Naive thymus-derived CD8-positive, alpha-beta T cell (primary cell): ENCODE measurements around the gene AHR. TPM values are rescaled to one million over a fixed set of nuclear protein-coding genes. Genes with fewer than 3 reads are reported as not detected.

Experiments used
- ATAC-seq, 2 donors: fragments of 150-1000 bp; cut with Tn5 transposase in 1 of 2; sonication (Bioruptor Pico), chemical (Tn5 transposase) in 1 of 2; 1 replicate in 1 of 2; 2 replicates in 1 of 2; pipeline ENCODE4 v1.10.0; 2021; ENCODE audit warnings: mild to moderate bottlenecking in 2 of 2, moderate library complexity in 2 of 2
- POLR2A ChIA-PET: fragments of 350-600 bp; sonication (Branson Sonifier 250); formaldehyde crosslinking; loops from one replicate; lab custom pipeline; 2021; ENCODE audit warnings: antibody characterized with exemption; lab: Charles Lee
- DNase-seq, 10 donors: peaks; one replicate each; pipeline versions ENCODE4 v3.0.0 to v3.0.0-alpha.2; 2020 to 2022
- H3K27ac Mint-ChIP-seq, 10 donors: one replicate each; pipeline ENCODE4 v1.8.0; 2020 to 2022; ENCODE audit warnings: mild to moderate bottlenecking in 10 of 10, mixed read lengths in 10 of 10, moderate library complexity in 4 of 10, inconsistent platforms in 1 of 10
- H3K27me3 Mint-ChIP-seq, 5 donors: one replicate each; pipeline ENCODE4 v1.8.0; 2021 to 2022; ENCODE audit warnings: mixed read lengths in 5 of 5
- H3K36me3 Mint-ChIP-seq, 3 donors: one replicate each; pipeline ENCODE4 v1.8.0; 2020 to 2022; ENCODE audit warnings: mixed read lengths in 3 of 3, mild to moderate bottlenecking in 2 of 3, inconsistent platforms in 1 of 3
- H3K4me1 Mint-ChIP-seq, 4 donors: one replicate each; pipeline ENCODE4 v1.8.0; 2021 to 2022; ENCODE audit warnings: mixed read lengths in 4 of 4
- H3K4me3 Mint-ChIP-seq, 10 donors: one replicate each; pipeline ENCODE4 v1.8.0; 2020 to 2022; ENCODE audit warnings: mild to moderate bottlenecking in 10 of 10, mixed read lengths in 10 of 10, moderate library complexity in 6 of 10, inconsistent platforms in 1 of 10
- H3K9me3 Mint-ChIP-seq, 9 donors: one replicate each; pipeline ENCODE4 v1.8.0; 2020 to 2022; ENCODE audit warnings: mixed read lengths in 9 of 9, mild to moderate bottlenecking in 3 of 9, inconsistent platforms in 1 of 9, moderate library complexity in 1 of 9
- polyA plus RNA-seq, 3 donors: library from polyadenylated mRNA; unstranded; fragments of 300-500 nt; fragmentation: Illumina TruSeq; gene quantifications; one replicate each; pipeline ENCODE4 v1.2.3, GENCODE V29; 2021
- total RNA-seq, 8 experiments: library from RNA in 2 of 8; stranded (reverse) in 2 of 8; gene quantifications; one replicate each; pipeline ENCODE4 v1.2.3 and lab custom pipeline; 2021 to 2026

The AHR gene
- total RNA-seq (10 to 100 TPM; 13.5 to 14.2 TPM), polyA plus RNA-seq (1 to 10 TPM; 2.2 to 3.5 (median 3.3) TPM), total RNA-seq (lab: John Stamatoyannopoulos, UW) (19.8 to 188 (median 76.5) reads per million in 6 experiments)

DNA sequence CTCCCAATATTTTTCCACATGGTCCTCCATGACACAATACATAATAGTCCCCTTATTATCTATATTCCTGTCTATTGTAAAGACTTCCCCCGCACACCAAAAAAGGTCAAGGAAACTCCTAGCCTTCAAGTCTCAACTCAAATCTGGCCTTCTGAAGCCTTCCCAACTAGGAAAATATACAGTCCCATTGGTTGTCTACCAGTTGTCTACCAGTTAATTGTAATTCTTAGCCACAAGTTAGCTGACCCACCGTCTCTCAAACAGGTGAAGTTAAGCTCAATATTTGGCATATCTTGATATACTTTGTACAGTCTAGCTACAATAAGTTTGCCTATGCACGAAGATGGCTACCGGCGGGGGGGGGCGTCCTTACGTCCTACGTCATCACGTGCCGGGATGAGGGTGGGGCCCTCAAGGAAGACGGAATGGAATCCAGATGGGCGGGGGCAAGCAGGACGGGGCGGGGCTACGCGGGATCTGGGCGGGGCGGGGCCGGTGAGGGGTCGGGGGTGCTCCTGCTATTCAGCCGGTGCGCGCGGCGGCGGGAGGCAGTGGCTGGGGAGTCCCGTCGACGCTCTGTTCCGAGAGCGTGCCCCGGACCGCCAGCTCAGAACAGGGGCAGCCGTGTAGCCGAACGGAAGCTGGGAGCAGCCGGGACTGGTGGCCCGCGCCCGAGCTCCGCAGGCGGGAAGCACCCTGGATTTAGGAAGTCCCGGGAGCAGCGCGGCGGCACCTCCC is at the start of gene AHR:
Gene AHR (plus strand): TSS at position 551 of the 738 bp plus-strand sequence. CDS start 613 bp downstream, outside the sequence.
- H3K4me1 Mint-ChIP-seq: peaks cover 19 to 43% (median 27%) of the 10 kb centered on the region in 4 donors

DNA sequence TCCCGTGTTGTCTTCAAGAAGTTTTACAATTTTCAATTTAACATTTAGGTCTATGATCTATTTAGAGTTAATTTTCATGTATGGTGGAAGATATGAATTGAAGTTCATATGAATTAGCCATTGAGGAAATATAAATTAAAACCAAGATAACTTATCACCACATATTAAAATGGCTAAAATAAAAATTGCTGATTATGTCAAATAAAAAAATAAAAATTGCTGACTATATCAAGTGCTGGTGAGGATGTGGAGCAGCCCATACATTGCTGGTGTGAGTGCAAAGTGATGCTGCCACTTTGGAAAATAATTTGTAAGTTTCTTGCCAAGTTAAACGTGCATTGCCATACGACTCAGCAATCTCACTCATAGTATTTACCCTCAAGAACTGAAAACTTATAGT is 44.6 kb upstream of the AHR start:
- DNase-seq (no peak), ATAC-seq (no peak)
- no peak overlapping the region for H3K27ac Mint-ChIP-seq
- no peaks in the 10 kb centered on the region for H3K27me3 Mint-ChIP-seq
- peaks cover 0 to 8% (median 5%) of the 10 kb centered on the region in 3 donors for H3K36me3 Mint-ChIP-seq
- H3K4me3 Mint-ChIP-seq: no peak overlapping the region
- no peaks in the 10 kb centered on the region for H3K4me1 Mint-ChIP-seq
- POLR2A ChIA-PET: no interaction called here
- peaks cover 0 to 6% (median 0%) of the 10 kb centered on the region in 9 donors for H3K9me3 Mint-ChIP-seq

More for the DNA sequence above, at the start of gene AHR:
- POLR2A ChIA-PET: interaction anchor here (0.7 to 1.0 kb wide), 2 partner anchors 71 to 194 kb away, joined by 3 to 4 read pairs; no protein-coding TSS in a partner anchor
- H3K9me3 Mint-ChIP-seq: peaks cover 0 to 13% (median 0%) of the 10 kb centered on the region in 9 donors
- H3K4me3 Mint-ChIP-seq: peak within 1 kb of the TSS; percentile 88 to 100 (median 94)
- peak within 1 kb of the TSS; percentile 83 to 97 (median 94) for H3K27ac Mint-ChIP-seq
- H3K27me3 Mint-ChIP-seq: no peaks in the 10 kb centered on the region
- H3K36me3 Mint-ChIP-seq: no peaks in the 10 kb centered on the region
- DNase-seq (peak; percentile 75 to 92 (median 81)), ATAC-seq (peak; percentile 77)

DNA sequence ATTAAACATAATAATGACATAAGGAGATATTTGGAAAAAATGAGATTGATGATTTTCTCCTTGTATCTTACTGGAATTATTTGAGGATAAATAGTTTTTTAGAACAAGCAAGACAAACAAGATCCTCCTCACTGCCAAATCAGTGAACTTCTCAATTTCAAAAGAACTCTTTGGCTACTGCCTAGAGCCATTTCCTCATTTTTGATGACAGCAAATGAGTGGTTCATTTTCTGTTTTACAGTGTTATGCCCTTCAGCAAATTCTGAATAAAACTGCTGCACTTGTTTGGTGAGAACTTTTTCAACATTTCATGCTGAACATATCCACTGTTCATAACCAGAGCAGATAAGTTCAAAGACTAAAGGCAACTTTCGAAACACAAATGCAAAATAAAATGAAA is 42.5 kb upstream of the AHR start:
- POLR2A ChIA-PET: no interaction called here
- no peak overlapping the region for H3K27ac Mint-ChIP-seq
- no peaks in the 10 kb centered on the region for H3K27me3 Mint-ChIP-seq
- no peak overlapping the region for H3K4me3 Mint-ChIP-seq
- DNase-seq (no peak), ATAC-seq (no peak)
- H3K9me3 Mint-ChIP-seq: peaks cover 0 to 6% (median 0%) of the 10 kb centered on the region in 9 donors
- peaks cover 0 to 8% (median 5%) of the 10 kb centered on the region in 3 donors for H3K36me3 Mint-ChIP-seq
- H3K4me1 Mint-ChIP-seq: peaks cover 0 to 3% (median 0%) of the 10 kb centered on the region in 4 donors

DNA sequence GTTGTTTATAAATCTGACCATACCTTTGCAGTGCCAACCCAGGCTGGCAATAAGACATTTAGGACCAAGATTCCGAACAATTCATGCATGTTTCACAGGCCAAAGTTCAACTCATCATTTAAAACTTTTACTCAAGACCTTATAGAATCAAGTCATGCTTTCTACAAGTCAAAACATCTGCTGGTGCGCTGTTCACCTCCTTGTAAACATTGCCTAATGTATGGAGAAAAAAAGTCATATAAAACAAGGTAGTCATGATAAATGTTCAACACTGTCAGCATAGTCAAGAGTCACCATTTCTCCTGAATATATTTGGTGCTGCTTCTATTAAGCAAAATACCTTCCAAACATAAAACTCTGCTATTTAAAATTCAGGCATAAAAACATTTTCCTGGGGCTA is 42.1 kb upstream of the AHR start:
- H3K36me3 Mint-ChIP-seq: peaks cover 0 to 8% (median 5%) of the 10 kb centered on the region in 3 donors
- ATAC-seq (no peak), DNase-seq (no peak)
- H3K4me1 Mint-ChIP-seq: peaks cover 0 to 6% (median 0%) of the 10 kb centered on the region in 4 donors
- H3K27me3 Mint-ChIP-seq: no peaks in the 10 kb centered on the region
- POLR2A ChIA-PET: no interaction called here
- no peak overlapping the region for H3K27ac Mint-ChIP-seq
- H3K9me3 Mint-ChIP-seq: peaks cover 0 to 6% (median 0%) of the 10 kb centered on the region in 9 donors
- H3K4me3 Mint-ChIP-seq: no peak overlapping the region

DNA sequence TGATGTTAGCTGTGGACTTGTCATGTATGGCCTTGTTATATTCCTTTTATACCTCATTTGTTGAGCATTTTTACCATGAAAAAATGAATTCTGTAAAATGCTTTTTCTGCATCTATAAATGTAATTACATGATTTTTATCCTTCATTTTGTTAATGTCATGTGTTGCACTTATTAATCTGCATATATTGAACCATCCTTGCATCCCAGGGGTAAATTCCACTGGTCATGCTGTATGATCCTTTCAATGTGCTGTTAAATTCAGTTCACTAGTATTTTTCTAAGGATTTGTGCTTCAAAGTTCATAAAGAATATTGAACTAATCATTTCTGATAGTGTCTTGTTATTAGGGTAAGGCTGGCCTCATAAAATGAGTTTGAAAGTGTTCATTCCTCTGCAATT is 31.9 kb upstream of the AHR start:
- Mint-ChIP-seq H3K27me3 (no peaks in the 10 kb centered on the region), H3K4me1 (peaks cover 0 to under 1% (median 0%) of the 10 kb centered on the region in 4 donors), H3K36me3 (peaks cover 0 to 35% (median 32%) of the 10 kb centered on the region in 3 donors), H3K9me3 (peaks cover 19 to 54% (median 44%) of the 10 kb centered on the region in 9 donors), H3K27ac (no peak overlapping the region), H3K4me3 (no peak overlapping the region)
- no peak for ATAC-seq
- POLR2A ChIA-PET: no interaction called here
- DNase-seq: no peak

DNA sequence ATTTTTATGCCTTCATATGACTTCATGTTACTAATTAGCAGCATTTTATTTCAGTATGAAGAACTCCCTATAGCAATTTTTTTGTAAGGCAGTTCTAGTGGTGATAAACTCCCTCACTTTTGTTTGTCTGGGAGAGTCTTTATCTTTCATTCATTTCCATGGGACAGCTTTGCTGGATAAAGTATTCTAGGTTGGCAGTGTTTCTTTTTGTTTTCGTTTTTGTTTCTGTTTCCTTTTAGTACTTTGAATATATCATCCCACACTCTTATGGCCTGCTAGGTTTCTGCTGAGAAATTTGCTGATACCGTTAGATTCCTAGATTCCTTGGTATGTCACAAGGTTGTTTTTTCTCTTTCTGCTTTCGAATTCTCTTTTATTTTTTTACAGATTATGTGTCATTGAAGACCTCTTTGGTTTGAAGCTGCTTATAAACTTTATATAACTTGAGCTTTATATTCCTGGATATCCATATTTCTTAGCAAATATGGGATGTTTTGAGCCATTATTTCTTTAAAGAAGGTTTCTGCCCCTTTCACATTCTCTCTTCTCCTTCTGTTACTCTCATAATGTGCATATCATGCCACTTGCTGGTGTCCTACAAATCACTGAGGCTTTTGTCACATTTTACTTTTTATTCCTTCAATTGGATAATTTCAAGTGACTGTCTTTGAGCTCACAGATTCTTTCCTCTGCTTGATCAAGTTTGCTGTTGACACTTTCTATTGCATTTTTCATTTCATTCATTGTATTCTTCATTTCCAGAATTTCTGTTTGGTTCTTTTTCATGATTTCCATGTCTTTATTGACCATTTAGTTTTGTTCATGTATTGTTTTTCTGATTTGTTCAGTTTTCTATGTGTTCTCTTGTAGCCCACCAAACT is 28.9 kb upstream of the AHR start:
- POLR2A ChIA-PET: no interaction called here

DNA sequence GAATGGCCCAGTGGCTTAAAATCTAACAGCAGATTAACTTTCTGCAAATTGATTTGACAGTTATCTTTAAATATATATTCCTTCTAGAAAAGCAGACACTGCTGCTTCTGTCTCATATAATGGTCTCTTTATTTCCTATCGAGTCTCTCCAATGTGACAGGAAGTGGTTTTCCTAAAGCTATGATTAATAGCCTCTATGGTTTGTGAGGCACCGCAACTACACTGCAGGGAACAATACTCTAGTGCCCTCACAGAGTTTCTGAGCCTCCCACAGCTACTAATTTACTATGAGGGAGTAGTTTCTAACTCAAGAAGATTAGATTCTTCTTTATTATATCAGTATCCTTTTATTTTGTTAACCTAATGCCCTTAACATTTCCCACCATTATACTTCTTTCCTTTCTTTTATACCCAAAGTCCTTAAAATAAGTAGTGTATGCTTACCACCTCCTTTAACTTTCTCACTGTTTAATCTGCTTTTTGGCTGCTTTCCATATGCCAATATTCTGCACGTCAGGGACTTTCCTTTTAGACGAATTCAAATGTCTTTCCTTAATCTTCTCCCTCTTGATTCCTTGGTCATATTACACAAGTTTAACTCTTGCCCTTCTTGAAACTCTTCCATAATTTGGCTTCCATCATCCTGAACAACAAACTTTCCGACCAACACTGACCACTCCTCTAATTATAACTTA is 23.8 kb upstream of the AHR start:
- no peak for DNase-seq
- H3K27me3 Mint-ChIP-seq: no peaks in the 10 kb centered on the region
- peaks cover 5 to 18% (median 11%) of the 10 kb centered on the region in 4 donors for H3K4me1 Mint-ChIP-seq
- POLR2A ChIA-PET: no interaction called here
- peaks cover 3 to 18% (median 13%) of the 10 kb centered on the region in 9 donors for H3K9me3 Mint-ChIP-seq
- no peak overlapping the region for H3K4me3 Mint-ChIP-seq
- H3K36me3 Mint-ChIP-seq: peaks cover 0 to 11% (median 4%) of the 10 kb centered on the region in 3 donors
- ATAC-seq: peak in 1 of 2 donors; percentile 44
- H3K27ac Mint-ChIP-seq: no peak overlapping the region

More for the DNA sequence above, 28.9 kb upstream of the AHR start:
- no peak for ATAC-seq
- H3K27me3 Mint-ChIP-seq: no peaks in the 10 kb centered on the region
- no peak for DNase-seq
- peaks cover 0 to 6% (median 5%) of the 10 kb centered on the region in 4 donors for H3K4me1 Mint-ChIP-seq
- peak overlapping the region in 1 of 10 donors; percentile 11 for H3K27ac Mint-ChIP-seq
- peak overlapping the region in 1 of 10 donors; percentile 4 for H3K4me3 Mint-ChIP-seq
- H3K9me3 Mint-ChIP-seq: peaks cover 25 to 64% (median 49%) of the 10 kb centered on the region in 9 donors
- H3K36me3 Mint-ChIP-seq: peaks cover 0 to 44% (median 31%) of the 10 kb centered on the region in 3 donors

DNA sequence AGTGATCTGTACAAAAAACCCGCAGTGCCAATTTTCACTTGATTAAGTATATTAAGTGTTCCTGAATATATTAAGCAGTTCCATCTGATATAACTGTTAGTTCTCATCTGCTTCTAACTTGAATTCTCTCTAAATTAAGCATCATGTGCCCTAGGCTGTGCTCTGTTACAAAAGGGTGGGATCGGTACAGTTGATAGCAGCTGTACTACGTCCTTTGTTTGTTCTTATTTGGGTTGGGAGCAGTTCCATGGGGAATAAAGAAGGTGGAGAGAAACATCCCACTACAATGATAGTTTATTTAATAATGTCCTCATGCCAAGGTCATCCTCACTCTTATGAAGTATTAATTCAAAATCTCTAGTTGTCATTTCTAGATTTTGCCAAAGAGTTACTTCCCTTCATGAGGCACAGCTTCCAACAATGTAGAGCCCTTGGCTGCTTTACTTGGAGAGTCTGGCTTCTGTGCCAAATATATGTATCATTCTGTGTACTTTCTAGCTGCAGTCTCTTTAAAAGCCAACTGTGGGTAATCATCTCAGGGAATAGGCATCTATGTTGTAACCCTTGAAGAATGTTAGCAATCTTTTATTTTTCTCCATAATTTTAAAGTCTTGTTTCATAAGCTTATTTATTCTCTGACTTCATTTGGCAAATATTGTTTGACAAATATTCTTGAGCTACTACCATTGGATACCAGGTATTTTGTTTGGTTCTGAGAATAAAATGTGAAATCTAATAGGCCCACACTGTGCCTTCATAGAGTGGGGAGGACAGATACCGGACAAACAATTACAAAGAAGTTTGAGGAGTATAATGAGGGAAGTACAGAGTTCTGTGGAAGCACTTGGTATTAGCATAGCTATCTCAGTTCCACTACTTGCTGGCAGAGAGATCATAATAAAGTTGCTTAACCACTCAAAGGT is 22.4 kb upstream of the AHR start:
- Mint-ChIP-seq H3K36me3 (peaks cover 0 to 8% (median 4%) of the 10 kb centered on the region in 3 donors), H3K4me3 (no peak overlapping the region), H3K27me3 (no peaks in the 10 kb centered on the region), H3K4me1 (peaks cover 5 to 18% (median 11%) of the 10 kb centered on the region in 4 donors), H3K9me3 (peaks cover 0 to 10% (median 6%) of the 10 kb centered on the region in 9 donors), H3K27ac (no peak overlapping the region)
- POLR2A ChIA-PET: interaction anchor here (0.6 kb wide), 1 partner anchor 179 kb away, joined by 3 read pairs; no protein-coding TSS in a partner anchor
- DNase-seq: no peak
- ATAC-seq: no peak

DNA sequence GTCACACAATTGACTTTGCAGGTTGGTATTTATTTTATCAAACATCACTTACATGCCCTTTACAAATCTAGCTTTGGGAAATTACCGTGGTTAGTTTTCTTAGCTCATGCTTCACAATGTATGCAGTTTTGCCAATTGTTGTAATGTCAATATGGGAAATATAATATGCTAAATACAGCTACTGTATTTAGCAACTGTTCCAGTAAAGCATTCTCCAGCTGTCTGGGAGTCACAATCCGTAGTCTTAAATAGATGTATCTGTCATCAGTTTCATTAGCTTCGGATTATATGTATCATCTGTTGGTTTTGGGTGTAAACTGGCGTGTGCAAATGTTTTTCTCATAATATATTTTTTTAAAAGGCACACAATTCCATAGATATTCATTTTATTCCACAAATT is 19.4 kb upstream of the AHR start:
- ATAC-seq: no peak
- DNase-seq: no peak
- H3K27me3 Mint-ChIP-seq: no peaks in the 10 kb centered on the region
- no peak overlapping the region for H3K27ac Mint-ChIP-seq
- H3K36me3 Mint-ChIP-seq: peaks cover 0 to 6% (median 1%) of the 10 kb centered on the region in 3 donors
- POLR2A ChIA-PET: no interaction called here
- no peak overlapping the region for H3K4me3 Mint-ChIP-seq
- peaks cover 5 to 18% (median 10%) of the 10 kb centered on the region in 4 donors for H3K4me1 Mint-ChIP-seq
- no peaks in the 10 kb centered on the region for H3K9me3 Mint-ChIP-seq

DNA sequence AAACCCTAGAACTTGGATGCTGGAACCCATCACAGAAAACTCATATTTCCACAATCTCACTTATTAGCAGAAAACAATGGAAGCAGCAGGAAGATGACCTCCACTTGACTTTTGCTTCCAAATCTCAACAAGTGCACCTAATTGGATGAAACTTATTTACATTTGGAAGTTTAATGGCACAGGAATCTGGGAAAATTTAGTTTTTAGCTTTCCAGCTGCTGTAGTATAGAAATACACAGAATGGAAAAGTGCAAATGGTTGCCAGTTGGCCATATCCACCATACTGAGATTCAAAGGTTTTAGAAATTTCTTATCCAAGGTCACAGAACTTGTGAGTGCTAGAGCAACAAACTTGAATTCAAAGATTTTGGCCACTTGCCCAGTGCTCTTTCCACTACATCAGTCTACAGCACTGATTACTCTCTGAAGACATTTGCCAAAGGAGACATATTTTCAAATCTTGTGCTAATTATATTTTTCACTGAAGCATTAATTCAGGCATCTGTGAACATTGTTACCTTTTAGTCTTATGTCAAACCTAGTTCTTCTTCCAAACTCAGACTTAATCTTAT is 9.3 kb upstream of the AHR start:
- Mint-ChIP-seq H3K27ac (no peak overlapping the region), H3K27me3 (no peaks in the 10 kb centered on the region), H3K4me3 (no peak overlapping the region), H3K36me3 (peaks cover 0 to 11% (median 0%) of the 10 kb centered on the region in 3 donors), H3K4me1 (peaks cover 0 to 4% (median 0%) of the 10 kb centered on the region in 4 donors), H3K9me3 (no peaks in the 10 kb centered on the region)
- ATAC-seq (no peak), DNase-seq (no peak)
- POLR2A ChIA-PET: no interaction called here

DNA sequence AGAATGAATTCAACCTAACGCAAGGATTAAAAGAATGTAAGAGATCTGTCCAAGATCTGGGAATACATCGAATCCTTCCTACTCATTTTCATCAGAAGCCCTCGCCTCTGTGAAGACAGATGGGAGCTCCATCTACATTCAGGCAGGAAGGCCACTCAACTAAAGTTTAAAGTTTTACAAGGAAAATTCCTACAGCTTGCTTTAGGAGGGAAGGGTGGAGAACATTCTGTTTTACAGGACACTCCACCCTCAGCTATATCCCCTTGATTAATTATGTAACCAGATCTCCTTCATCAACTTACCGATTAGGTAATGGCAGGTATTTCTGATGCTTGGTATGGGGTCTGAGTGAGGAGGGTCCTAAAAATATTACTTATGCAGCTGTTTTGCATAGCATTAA is 5.6 kb upstream of the AHR start:
- H3K4me3 Mint-ChIP-seq: no peak overlapping the region
- H3K4me1 Mint-ChIP-seq: peaks cover 9 to 15% (median 10%) of the 10 kb centered on the region in 4 donors
- DNase-seq: no peak
- no peak overlapping the region for H3K27ac Mint-ChIP-seq
- no peak for ATAC-seq
- POLR2A ChIA-PET: no interaction called here
- no peaks in the 10 kb centered on the region for H3K36me3 Mint-ChIP-seq
- H3K27me3 Mint-ChIP-seq: no peaks in the 10 kb centered on the region
- H3K9me3 Mint-ChIP-seq: peaks cover 0 to 7% (median 0%) of the 10 kb centered on the region in 9 donors
